Kidney (tissue), 14 donors: ENCODE results near the gene CBFB. TPM values are rescaled to one million over a fixed set of nuclear protein-coding genes. Genes with fewer than 3 reads are reported as not detected.

Experiments
- DNase-seq, 5 donors: peaks; one replicate each; pipeline ENCODE4 v3.0.0-alpha.2; 2013 to 2020
- FAIRE-seq: peaks from 2 replicates; lab custom pipeline; 2012; peaks lifted over from hg19 to GRCh38; lab: Jason Lieb, UNC
- H3K27ac ChIP-seq, 2 donors: one replicate each; pipeline ENCODE4 v1.7.0; 2013; ENCODE audit warnings: low read depth in 2 of 2, low read length in 2 of 2, inconsistent platforms in 1 of 2
- H3K27me3 ChIP-seq: one replicate; pipeline ENCODE4 v1.7.1; 2013; ENCODE audit warnings: low read length, inconsistent platforms; ENCODE audit not compliant: control insufficient read depth, insufficient read depth
- H3K36me3 ChIP-seq, 3 donors: one replicate each; pipeline versions ENCODE4 v1.7.0 to v1.7.1; 2013; ENCODE audit warnings: low read length in 3 of 3, control low read depth in 1 of 3, inconsistent platforms in 1 of 3; ENCODE audit not compliant: insufficient read depth in 3 of 3, control insufficient read depth in 2 of 3
- H3K4me1 ChIP-seq, 3 donors: one replicate each; pipeline versions ENCODE4 v1.7.0 to v1.7.1; 2013; ENCODE audit warnings: low read length in 3 of 3, inconsistent platforms in 1 of 3, low read depth in 1 of 3; ENCODE audit not compliant: control insufficient read depth in 2 of 3, insufficient read depth in 2 of 3
- H3K4me3 ChIP-seq, 3 donors: one replicate each; pipeline versions ENCODE4 v1.7.0 to v1.8.1; 2013; ENCODE audit warnings: low read length in 3 of 3, control low read depth in 1 of 3, inconsistent platforms in 1 of 3
- H3K9ac ChIP-seq, 3 donors: one replicate each; pipeline versions ENCODE4 v1.7.0 to v1.7.1; 2013; ENCODE audit warnings: low read length in 3 of 3, control low read depth in 1 of 3, inconsistent platforms in 1 of 3
- H3K9me3 ChIP-seq, 3 donors: one replicate each; pipeline versions ENCODE4 v1.7.0 to v1.7.1; 2013; ENCODE audit warnings: low read length in 3 of 3, control low read depth in 1 of 3, inconsistent platforms in 1 of 3; ENCODE audit not compliant: control insufficient read depth in 2 of 3, insufficient read depth in 1 of 3
- intact Hi-C: fragments of 100-400 bp; cut with DNase I; formaldehyde crosslinking; loops from one replicate; pipeline ENCODE4 v1.11.1; 2022
- polyA plus RNA-seq: library from polyadenylated mRNA; stranded (reverse); fragments of 350-450 nt; fragmentation: Illumina TruSeq; extraction: RNeasy Lipid Tissue Mini Kit (QIAGEN cat#74804); gene quantifications from one replicate; pipeline ENCODE4 v1.2.3, GENCODE V29; 2014; ENCODE audit warnings: low read depth, low replicate concordance; ENCODE audit not compliant: insufficient read depth
- total RNA-seq: library from RNA; stranded (reverse); fragmentation: NEBNext Ultra II Directional; extraction: Animal tissue kit (Norgen Biotek cat#: 25700); gene quantifications from one replicate; pipeline ENCODE4 v1.2.1, GENCODE V29; 2021
- TF ChIP-seq, protein P1 (sequence below): IDR thresholded peaks from 3 replicates; pipeline ENCODE4 v1.5.1; 2012; ENCODE audit warnings: mild to moderate bottlenecking, moderate library complexity, borderline replicate concordance; ENCODE audit not compliant: insufficient read depth; ENCODE audit errors: extremely low read depth
- donor health status: control.
- donor health status: control.
- donor health status: control.
- donor health status: control.
- donor health status: control.
- donor health status: DM: yes; HTN: yes; CAD: no.
- donor health status: Normal renal cell carcinoma (clear cell type).

CBFB gene
- total and polyA plus RNA-seq, 2 donors from 2014 or later: 9.7 to 57.3 TPM

DNA sequence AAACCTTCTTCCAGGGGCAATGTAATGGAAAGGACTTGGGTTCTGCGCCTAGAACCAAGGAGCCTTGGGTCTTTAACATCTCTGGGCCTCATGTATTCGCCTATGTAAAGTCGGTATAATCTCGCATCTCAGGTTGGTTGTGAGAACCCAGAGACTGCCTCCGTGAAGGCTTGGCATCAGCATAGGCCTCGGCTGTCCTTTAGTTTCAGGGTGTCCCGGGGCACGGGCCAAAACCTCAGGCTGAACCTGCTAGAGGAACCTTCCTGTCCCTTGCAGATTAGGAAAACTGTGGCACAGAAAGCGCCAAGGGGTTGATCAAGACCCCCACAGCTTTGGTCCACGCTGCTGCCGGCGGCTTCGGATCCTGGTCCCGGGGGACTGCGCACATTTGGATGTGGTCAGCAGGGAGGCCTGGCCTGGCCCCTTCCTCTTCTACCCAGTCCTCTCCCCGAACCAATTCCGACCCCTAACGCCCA is 80.0 kb downstream of the CBFB start:
- no peaks in the 10 kb centered on the region for H3K9me3 ChIP-seq
- peak overlapping the region; percentile 73 to 95 for H3K27ac ChIP-seq
- H3K4me1 ChIP-seq: peaks cover 0 to 27% (median 20%) of the 10 kb centered on the region in 3 donors
- TF ChIP-seq, protein P1, sequence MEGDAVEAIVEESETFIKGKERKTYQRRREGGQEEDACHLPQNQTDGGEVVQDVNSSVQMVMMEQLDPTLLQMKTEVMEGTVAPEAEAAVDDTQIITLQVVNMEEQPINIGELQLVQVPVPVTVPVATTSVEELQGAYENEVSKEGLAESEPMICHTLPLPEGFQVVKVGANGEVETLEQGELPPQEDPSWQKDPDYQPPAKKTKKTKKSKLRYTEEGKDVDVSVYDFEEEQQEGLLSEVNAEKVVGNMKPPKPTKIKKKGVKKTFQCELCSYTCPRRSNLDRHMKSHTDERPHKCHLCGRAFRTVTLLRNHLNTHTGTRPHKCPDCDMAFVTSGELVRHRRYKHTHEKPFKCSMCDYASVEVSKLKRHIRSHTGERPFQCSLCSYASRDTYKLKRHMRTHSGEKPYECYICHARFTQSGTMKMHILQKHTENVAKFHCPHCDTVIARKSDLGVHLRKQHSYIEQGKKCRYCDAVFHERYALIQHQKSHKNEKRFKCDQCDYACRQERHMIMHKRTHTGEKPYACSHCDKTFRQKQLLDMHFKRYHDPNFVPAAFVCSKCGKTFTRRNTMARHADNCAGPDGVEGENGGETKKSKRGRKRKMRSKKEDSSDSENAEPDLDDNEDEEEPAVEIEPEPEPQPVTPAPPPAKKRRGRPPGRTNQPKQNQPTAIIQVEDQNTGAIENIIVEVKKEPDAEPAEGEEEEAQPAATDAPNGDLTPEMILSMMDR: no peak
- peak overlapping the region; percentile 84 to 97 (median 89) for H3K9ac ChIP-seq
- intact Hi-C loops: no loop called here
- DNase-seq (no peak), FAIRE-seq (no peak)
- H3K27me3 ChIP-seq: no peaks in the 10 kb centered on the region
- no peaks in the 10 kb centered on the region for H3K36me3 ChIP-seq
- peak overlapping the region; percentile 89 to 97 (median 96) for H3K4me3 ChIP-seq

DNA sequence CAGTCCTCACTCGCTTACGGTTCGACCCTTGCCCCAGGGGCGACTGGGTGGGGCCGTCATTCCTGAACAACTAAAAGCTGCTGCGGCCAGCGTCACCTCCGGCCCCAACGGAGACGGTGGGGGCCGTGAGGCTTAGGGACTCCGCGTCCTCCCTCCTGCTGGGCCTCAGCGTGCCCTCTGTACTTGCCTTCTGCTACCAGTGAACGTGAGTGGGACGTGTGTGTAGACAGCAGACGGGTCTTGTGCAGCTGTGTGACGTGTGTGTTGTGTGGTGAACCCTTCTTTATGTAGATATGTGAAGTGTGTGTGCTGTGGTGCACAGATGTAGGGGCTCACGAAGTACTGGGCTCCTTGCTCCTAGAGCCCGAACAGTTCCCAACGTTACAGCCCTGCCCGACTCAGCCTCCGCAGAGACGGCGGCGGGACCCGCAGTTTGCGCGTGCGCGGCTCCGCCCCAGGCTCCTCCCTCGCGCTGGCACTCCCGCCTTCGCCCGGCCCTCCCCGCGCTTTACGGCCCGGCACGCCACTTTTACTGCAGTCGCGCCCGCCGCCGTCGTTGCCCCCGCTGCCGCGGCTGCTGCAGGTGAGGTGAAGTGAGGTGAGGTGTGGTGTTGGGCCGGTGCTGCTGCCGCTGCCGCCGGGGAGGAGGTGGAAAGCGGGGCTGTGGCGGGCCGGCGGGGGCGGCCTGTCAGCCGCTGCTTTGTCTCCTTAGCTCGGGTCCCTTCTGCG is 80.6 kb downstream of the CBFB start, which contains the start of gene PHAF1:
PHAF1 (plus strand) TSS at position 535 of the 729 bp plus-strand sequence. CDS start 235 bp downstream, outside the sequence.
- TF ChIP-seq, protein P1: no peak
- peak; percentile 96 to 97 (median 96) for DNase-seq
- intact Hi-C loops: no loop called here
- no peak for FAIRE-seq
- Histone ChIP-seq H3K4me1 (peaks cover 0 to 25% (median 17%) of the 10 kb centered on the region in 3 donors), H3K9ac (peak within 1 kb of the TSS; percentile 89 to 97 (median 95)), H3K36me3 (no peaks in the 10 kb centered on the region), H3K27ac (peak within 1 kb of the TSS; percentile 73 to 95), H3K9me3 (no peaks in the 10 kb centered on the region), H3K27me3 (no peaks in the 10 kb centered on the region), H3K4me3 (peak within 1 kb of the TSS; percentile 89 to 99 (median 97))

DNA sequence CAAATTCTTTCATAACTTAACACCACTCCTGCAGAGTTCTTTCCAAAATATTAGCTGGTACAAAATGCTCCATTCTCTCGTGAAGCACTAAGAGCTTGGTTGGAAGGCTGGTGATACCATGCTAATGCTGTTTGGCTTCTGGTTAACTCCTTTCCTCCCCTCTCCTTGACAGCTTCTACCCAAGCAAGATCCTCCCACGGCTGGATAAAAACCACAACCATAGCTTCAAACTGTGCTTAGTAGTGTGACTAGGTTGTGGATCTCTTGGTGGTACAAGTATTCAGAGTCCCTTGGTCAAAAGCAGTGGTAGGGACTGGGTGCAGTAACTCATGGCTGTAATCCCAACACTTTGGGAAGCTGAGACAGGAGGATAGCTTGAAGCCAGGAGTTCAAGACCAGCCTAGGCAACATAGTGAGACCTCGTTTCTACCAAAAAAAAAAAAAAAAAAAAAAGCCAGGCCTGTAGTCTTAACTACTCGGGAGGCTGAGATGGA is 83.0 kb downstream of the CBFB start:
- Histone ChIP-seq H3K9me3 (no peaks in the 10 kb centered on the region), H3K9ac (no peak overlapping the region), H3K4me3 (no peak overlapping the region), H3K27me3 (no peaks in the 10 kb centered on the region), H3K4me1 (peaks cover 0 to 19% (median 12%) of the 10 kb centered on the region in 3 donors), H3K27ac (no peak overlapping the region), H3K36me3 (no peaks in the 10 kb centered on the region)
- intact Hi-C loops: no loop called here
- no peak for DNase-seq
- TF ChIP-seq, protein P1: no peak
- no peak for FAIRE-seq
